CD14-positive monocyte (primary cell): ENCODE measurements around the gene GPER1. TPM values are rescaled to one million over a fixed set of nuclear protein-coding genes. Genes with fewer than 3 reads are reported as not detected.

Experiments
- DNase-seq, 3 donors: peaks; one replicate each; pipeline ENCODE4 v3.0.0-alpha.2; 2011 to 2022
- H2AFZ ChIP-seq: 2 replicates; pipeline ENCODE4 v1.6.0; 2012; ENCODE audit warnings: mild to moderate bottlenecking, low read depth, low read length, inconsistent platforms; ENCODE audit not compliant: insufficient read depth, poor library complexity, severe bottlenecking
- H3K27ac ChIP-seq, 2 donors: 1 replicate in 1 of 2; 2 replicates in 1 of 2; pipeline ENCODE4 v1.5.1; 2012 to 2013; ENCODE audit warnings: low read length in 2 of 2, control low read depth in 1 of 2, inconsistent platforms in 1 of 2, low read depth in 1 of 2, mild to moderate bottlenecking in 1 of 2
- H3K27me3 ChIP-seq, 2 donors: one replicate each; pipeline versions ENCODE4 v1.6.0 to v1.6.1; 2011 to 2013; ENCODE audit warnings: low read length in 2 of 2; ENCODE audit not compliant: control insufficient read depth in 2 of 2, insufficient read depth in 2 of 2
- H3K36me3 ChIP-seq, 2 donors: replicated peaks in 1 of 2; 1 replicate in 1 of 2; 2 replicates in 1 of 2; pipeline versions ENCODE4 v1.5.1 to v1.6.1; 2012 to 2013; ENCODE audit warnings: low read length in 2 of 2, control low read depth in 1 of 2, inconsistent platforms in 1 of 2, mild to moderate bottlenecking in 1 of 2; ENCODE audit not compliant: insufficient read depth in 2 of 2, control insufficient read depth in 1 of 2
- H3K4me1 ChIP-seq, 2 donors: 1 replicate in 1 of 2; 2 replicates in 1 of 2; pipeline versions ENCODE4 v1.5.1 to v1.6.1; 2012 to 2013; ENCODE audit warnings: low read length in 2 of 2, control low read depth in 1 of 2, inconsistent platforms in 1 of 2, mild to moderate bottlenecking in 1 of 2, moderate library complexity in 1 of 2; ENCODE audit not compliant: insufficient read depth in 2 of 2, control insufficient read depth in 1 of 2
- H3K4me2 ChIP-seq: replicated peaks from 2 replicates; pipeline ENCODE3; 2012; ENCODE audit warnings: low read length, moderate library complexity, mild to moderate bottlenecking; ENCODE audit not compliant: poor library complexity, severe bottlenecking; ENCODE audit errors: extremely low read depth
- H3K4me3 ChIP-seq, 3 experiments: fragments of 200-600 bp in 1 of 3; sonication (generic) in 1 of 3; replicated peaks in 1 of 3; 1 replicate in 2 of 3; 2 replicates in 1 of 3; pipeline ENCODE4 v1.5.1; 2011 to 2013; ENCODE audit warnings: low read length in 3 of 3, mild to moderate bottlenecking in 3 of 3, control low read depth in 2 of 3, low read depth in 2 of 3, inconsistent platforms in 1 of 3, moderate library complexity in 1 of 3
- H3K79me2 ChIP-seq: 2 replicates; pipeline ENCODE4 v1.6.0; 2012; ENCODE audit warnings: mild to moderate bottlenecking, control low read depth, inconsistent platforms, low read length, moderate library complexity; ENCODE audit not compliant: insufficient read depth
- H3K9ac ChIP-seq: 2 replicates; pipeline ENCODE4 v1.6.0; 2017; ENCODE audit warnings: low read length, mild to moderate bottlenecking; ENCODE audit not compliant: insufficient read depth, poor library complexity, severe bottlenecking
- H3K9me3 ChIP-seq, 2 donors: replicated peaks in 1 of 2; 1 replicate in 1 of 2; 2 replicates in 1 of 2; pipeline versions ENCODE4 v1.5.1 to v1.6.1; 2012 to 2013; ENCODE audit warnings: low read length in 2 of 2, control low read depth in 1 of 2; ENCODE audit not compliant: control insufficient read depth in 1 of 2, insufficient read depth in 1 of 2
- H4K20me1 ChIP-seq: 2 replicates; pipeline ENCODE4 v1.6.0; 2012; ENCODE audit warnings: mild to moderate bottlenecking, low read length, control low read depth, moderate library complexity; ENCODE audit not compliant: insufficient read depth
- H3K27ac Mint-ChIP-seq, 7 donors: one replicate each; pipeline ENCODE4 v1.8.0; 2020; ENCODE audit warnings: mild to moderate bottlenecking in 7 of 7, mixed read lengths in 7 of 7, moderate library complexity in 6 of 7, inconsistent platforms in 2 of 7
- H3K27me3 Mint-ChIP-seq, 3 donors: one replicate each; pipeline ENCODE4 v1.8.0; 2021 to 2022; ENCODE audit warnings: low read depth in 3 of 3, mild to moderate bottlenecking in 3 of 3, mixed read lengths in 3 of 3, moderate library complexity in 3 of 3, inconsistent platforms in 1 of 3
- H3K36me3 Mint-ChIP-seq, 2 donors: one replicate each; pipeline ENCODE4 v1.8.0; 2020; ENCODE audit warnings: mixed read lengths in 2 of 2, inconsistent platforms in 1 of 2, mild to moderate bottlenecking in 1 of 2
- H3K4me1 Mint-ChIP-seq: one replicate; pipeline ENCODE4 v1.8.0; 2020; ENCODE audit warnings: mild to moderate bottlenecking, mixed read lengths
- H3K4me3 Mint-ChIP-seq, 2 donors: one replicate each; pipeline ENCODE4 v1.8.0; 2020; ENCODE audit warnings: mild to moderate bottlenecking in 2 of 2, mixed read lengths in 2 of 2, moderate library complexity in 1 of 2
- H3K9me3 Mint-ChIP-seq, 7 donors: one replicate each; pipeline ENCODE4 v1.8.0; 2020 to 2022; ENCODE audit warnings: mixed read lengths in 7 of 7, mild to moderate bottlenecking in 6 of 7, moderate library complexity in 6 of 7, inconsistent platforms in 2 of 7
- CTCF ChIP-seq: fragments of 200-600 bp; IDR thresholded peaks from one replicate; pipeline ENCODE4 v1.8.0; 2022; ENCODE audit warnings: antibody characterized with exemption, mild to moderate bottlenecking
- WGBS: methylation state at CpG from one replicate; pipeline ENCODE4 v1.1.5; 2013; ENCODE audit warnings: missing lambda C conversion rate; ENCODE audit not compliant: insufficient coverage; 5-methylcytosine and 5-hydroxymethylcytosine counted together
- intact Hi-C, 2 donors: fragments of 100-400 bp; cut with micrococcal nuclease; formaldehyde crosslinking; loops; one replicate each; pipeline versions ENCODE4 v1.15.0 to v1.15.1; 2023
- polyA plus RNA-seq, 3 donors: library from polyadenylated mRNA; depleted of rRNA in 1 of 3; unstranded in 2 of 3; stranded (reverse) in 1 of 3; fragments of 300-500 nt in 2 of 3; fragments of >200 nt in 1 of 3; fragmentation: Illumina TruSeq in 2 of 3; gene quantifications; 1 replicate in 2 of 3; 2 replicates in 1 of 3; pipeline ENCODE4 v1.2.3, GENCODE V29; 2012 to 2021

Gene GPER1
- polyA plus RNA-seq, 3 donors: 0.35 to 10.0 (median 4.1) TPM

GRCh38 chr7:1055491-1055955, 32.4 kb upstream of the GPER1 start:
- Mint-ChIP-seq H3K36me3 (peaks cover 2 to 4% of the 10 kb centered on the region in 2 donors), H3K4me1 (peaks cover 25% of the 10 kb centered on the region), H3K9me3 (peaks cover 0 to 11% (median 5%) of the 10 kb centered on the region in 7 donors), H3K4me3 (peak overlapping the region; percentile 37 to 83), H3K27me3 (peaks cover 50 to 72% (median 56%) of the 10 kb centered on the region in 3 donors), H3K27ac (no peak overlapping the region)
- Histone ChIP-seq H3K4me2 (no peak overlapping the region), H2AFZ (no peak overlapping the region), H3K9me3 (peaks cover 0 to 13% of the 10 kb centered on the region in 2 donors), H3K27me3 (peaks cover 11 to 39% of the 10 kb centered on the region in 2 donors), H3K9ac (no peak overlapping the region), H3K36me3 (no peaks in the 10 kb centered on the region), H3K4me3 (no peak overlapping the region), H3K27ac (no peak overlapping the region), H4K20me1 (no peaks in the 10 kb centered on the region), H3K79me2 (no peaks in the 10 kb centered on the region), H3K4me1 (peaks cover 19 to 26% of the 10 kb centered on the region in 2 donors)
- no peak for DNase-seq
- no peak for TF ChIP-seq CTCF
- 2% methylated on average over 15 of the region's 15 CpGs for WGBS
- intact Hi-C loops: no loop called here

GRCh38 chr7:1055956-1056784, 31.7 kb upstream of the GPER1 start:
- H3K27me3 Mint-ChIP-seq: peaks cover 53 to 75% (median 58%) of the 10 kb centered on the region in 3 donors
- peaks cover 11 to 45% of the 10 kb centered on the region in 2 donors for H3K27me3 ChIP-seq

More at GRCh38 chr7:1055956-1056784, 31.7 kb upstream of the GPER1 start:
- Histone ChIP-seq H2AFZ (no peak overlapping the region), H4K20me1 (no peaks in the 10 kb centered on the region), H3K9me3 (peaks cover 0 to 13% of the 10 kb centered on the region in 2 donors), H3K4me1 (peaks cover 26 to 32% of the 10 kb centered on the region in 2 donors), H3K79me2 (no peaks in the 10 kb centered on the region), H3K36me3 (no peaks in the 10 kb centered on the region), H3K4me3 (no peak overlapping the region), H3K4me2 (no peak overlapping the region), H3K9ac (no peak overlapping the region), H3K27ac (no peak overlapping the region)
- no peak for TF ChIP-seq CTCF
- Mint-ChIP-seq H3K4me3 (peak overlapping the region in 1 of 2 donors; percentile 83), H3K27ac (no peak overlapping the region), H3K36me3 (peaks cover 2 to 4% of the 10 kb centered on the region in 2 donors), H3K9me3 (peaks cover 0 to 11% (median 5%) of the 10 kb centered on the region in 7 donors), H3K4me1 (peaks cover 31% of the 10 kb centered on the region)
- WGBS: 42% methylated on average over 13 of the region's 36 CpGs
- peak in 2 of 3 donors; percentile 4 to 62 for DNase-seq
- intact Hi-C loops: no loop called here
